Activated CD4-positive, alpha-beta T cell treated with anti-CD3 and anti-CD28 coated beads, Interleukin-2, amount 50 U/mL, for 48 hours (primary cell): ENCODE data around the gene ATXN1L.
"Not testable (repeated sequence)": the region's sequence is repeated elsewhere in the genome, so short reads cannot be mapped to it uniquely, and the experiment has no call there.

ENCODE experiments used
- DNase-seq, 2 experiments: peaks; one replicate each; pipeline ENCODE4 v3.0.0-alpha.2; 2020

ATXN1L gene

GRCh38 chr16:71853413-71853812 lies 7.6 kb downstream of the ATXN1L start:
- DNase-seq = no peak

GRCh38 chr16:71854369-71854948 lies 8.7 kb downstream of the ATXN1L start:
- no peak for DNase-seq

- peak; percentile 23 to 37 for DNase-seq
These were observed 10.3 kb downstream of the ATXN1L start for GRCh38 chr16:71855937-71856662.

GRCh38 chr16:71859762-71860521 lies 14.2 kb downstream of the ATXN1L start:
- no peak for DNase-seq

GRCh38 chr16:71863995-71864394 lies 18.2 kb downstream of the ATXN1L start:
- DNase-seq = no peak

- no peak for DNase-seq
These were observed 19.5 kb downstream of the ATXN1L start for GRCh38 chr16:71865173-71865863.

GRCh38 chr16:71867175-71867574 lies 21.4 kb downstream of the ATXN1L start:
- DNase-seq = not testable (repeated sequence)

GRCh38 chr16:71867939-71868338 lies 22.2 kb downstream of the ATXN1L start:
- no peak for DNase-seq

GRCh38 chr16:71869089-71869488 lies 23.3 kb downstream of the ATXN1L start:
- DNase-seq = no peak

GRCh38 chr16:71870818-71871217 lies 25.0 kb downstream of the ATXN1L start:
- DNase-seq = no peak

GRCh38 chr16:71873199-71873598 lies 27.4 kb downstream of the ATXN1L start:
- DNase-seq = no peak

GRCh38 chr16:71878911-71879310 lies 33.1 kb downstream of the ATXN1L start:
- no peak for DNase-seq

GRCh38 chr16:71880176-71880575 lies 34.4 kb downstream of the ATXN1L start:
- no peak for DNase-seq

- DNase-seq = peak; percentile 72 to 82
These were observed 36.9 kb downstream of the ATXN1L start for GRCh38 chr16:71882505-71883167.

GRCh38 chr16:71883168-71883848 lies 37.5 kb downstream of the ATXN1L start:
- peak; percentile 55 to 67 for DNase-seq

- DNase-seq = peak; percentile 72 to 78
These were observed 38.3 kb downstream of the ATXN1L start, which contains the start of gene ZNF821 for GRCh38 chr16:71883849-71884638. Gene ZNF821 (minus strand): TSS chr16:71884182. CDS start chr16:71879946, 4,236 bp downstream.

- no peak for DNase-seq
These were observed 39.5 kb downstream of the ATXN1L start for GRCh38 chr16:71885261-71885650.

- no peak for DNase-seq
These were observed 43.4 kb downstream of the ATXN1L start for GRCh38 chr16:71889147-71889546.

GRCh38 chr16:71893888-71894228 lies 48.1 kb downstream of the ATXN1L start:
- no peak for DNase-seq

- peak; percentile 35 to 51 for DNase-seq
These were observed 48.6 kb downstream of the ATXN1L start for GRCh38 chr16:71894229-71894920.
